ENCODE results near the gene KCNQ1. TPM values are rescaled to one million over a fixed set of nuclear protein-coding genes. Genes with fewer than 3 reads are reported as not detected.

The KCNQ1 gene
- total and polyA plus RNA-seq, 2 of the 13 experiments (the other 11 are each of a cell fraction or from before 2014, with no cell fraction given), result 0.02 to 0.08 TPM

DNA sequence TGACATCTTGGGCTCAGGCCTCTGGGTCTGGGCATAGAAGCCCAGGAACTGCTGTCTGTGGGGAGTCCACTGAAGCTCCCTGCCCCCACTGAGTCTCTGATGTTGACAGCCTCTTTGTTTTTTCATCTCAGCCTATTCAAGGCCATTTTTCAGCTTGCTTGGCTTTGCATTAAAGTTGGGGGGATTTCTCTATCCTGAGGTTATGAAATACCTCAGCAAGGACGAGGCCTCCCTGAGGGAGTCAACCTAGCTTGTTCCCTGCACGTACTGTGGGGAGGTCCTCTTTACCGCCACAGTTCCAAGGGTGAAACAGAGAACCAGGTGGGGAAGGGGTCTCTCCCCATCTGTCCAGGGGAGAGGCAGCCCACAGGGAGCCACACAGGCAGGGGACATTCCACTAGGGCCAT, 246.6 kb downstream of the KCNQ1 start:
- 13% methylated on average over 3 of the region's 3 CpGs for WGBS (ENCODE audit: low lambda C conversion rate)
- Histone ChIP-seq H3K4me2 (ENCODE audit: low read depth, low read length) (peak overlapping the region; percentile 78), H3K9me3 (ENCODE audit: low read length) (no peaks in the 10 kb centered on the region), H3K4me3 (replicated peaks in 1 of 3; ENCODE audit: insufficient read depth in 1 of 3, low read depth in 2 of 3, low read length in 3 of 3) (peak overlapping the region in 2 of 3 experiments; percentile 7 to 95; a peak in 2 of 6 replicates), H3K4me1 (ENCODE audit: insufficient read depth, low read length) (peaks cover 100% of the 10 kb centered on the region), H3K36me3 (replicated peaks in 1 of 2; ENCODE audit: control insufficient read depth in 1 of 2, insufficient read depth in 2 of 2, low read length in 2 of 2) (peaks cover 38 to 96% of the 10 kb centered on the region in 2 experiments), H3K9ac (ENCODE audit: insufficient read depth, low read depth, low read length) (peak overlapping the region; percentile 16), H3K27me3 (ENCODE audit: control insufficient read depth in 1 of 2, insufficient read depth in 2 of 2, low read length in 2 of 2) (no peaks in the 10 kb centered on the region), H3K79me2 (ENCODE audit: insufficient read depth, low read length) (peaks cover 100% of the 10 kb centered on the region), H4K20me1 (ENCODE audit: insufficient read depth, low read length) (peaks cover 100% of the 10 kb centered on the region), H3K27ac (ENCODE audit: extremely low read length, insufficient read depth, low read length) (peak overlapping the region; percentile 28), H2AFZ (ENCODE audit: low read length) (no peak overlapping the region)
- BruUV-seq (replicated peaks), result no TSS peak
- DNase-seq (ENCODE audit: low spot score) (peak; percentile 48), ATAC-seq (peak; percentile 3), FAIRE-seq (no peak)
- intact Hi-C loops (cut with micrococcal nuclease; ENCODE audit: unreplicated experiment) (loop anchor here (5.0 kb wide), 1 partner anchor 196 kb away; the partner anchor contains the start of gene CDKN1C), in situ Hi-C loops (cut with HindIII; ENCODE audit: extremely low pct_ligation_motif_present, low pct_unique_long_range_greater_than_20kb) (loop anchor here (5.0 to 10.0 kb wide), 2 partner anchors 206 to 267 kb away; no protein-coding TSS in a partner anchor)
- ChIA-PET POLR2A (interaction anchor here (0.7 to 10.8 kb wide), 9 partner anchors 8 to 200 kb away, joined by 3 to 201 read pairs (median 3); partner anchors contain the start of gene KCNQ1OT1), CTCF (ENCODE audit: low intra/inter-chr PET ratio, low total read pairs) (interaction anchor here (3.9 kb wide), 1 partner anchor 197 kb away, joined by 25 read pairs; no protein-coding TSS in a partner anchor)
- TF ChIP-seq ZNF275 (CRISPR knock-in tag; IDR thresholded peaks at IDR 0.05; ENCODE audit: borderline replicate concordance) (no peak), ZSCAN21 (CRISPR knock-in tag; IDR thresholded peaks at IDR 0.05; ENCODE audit: borderline replicate concordance) (no peak), CC2D1A (CRISPR knock-in tag; IDR thresholded peaks at IDR 0.05) (no peak), ZFP91 (CRISPR knock-in tag; IDR thresholded peaks at IDR 0.05; ENCODE audit: borderline replicate concordance) (0 out of 2 replicates have a peak, but pooled peaks have one; percentile 19), ZNF770 (CRISPR knock-in tag; IDR thresholded peaks at IDR 0.05) (0 out of 2 replicates have a peak, but pooled peaks have one; percentile 20), ZNF614 (CRISPR knock-in tag; IDR thresholded peaks at IDR 0.05; ENCODE audit: borderline replicate concordance) (peak; percentile 48; the same call in 1 of the 2 replicates), ZNF263 (CRISPR knock-in tag; IDR thresholded peaks at IDR 0.05) (0 out of 2 replicates have a peak, but pooled peaks have one; percentile 28), ZNF234 (CRISPR knock-in tag; conservative IDR thresholded peaks at IDR 0.05) (no peak), ZNF652 (CRISPR knock-in tag; IDR thresholded peaks at IDR 0.05; ENCODE audit: borderline replicate concordance, low read depth) (peak; percentile 40; the same call in 1 of the 2 replicates), ZNF782 (CRISPR knock-in tag; IDR thresholded peaks at IDR 0.05; ENCODE audit: borderline replicate concordance) (peak; percentile 41; the same call in 1 of the 2 replicates), IKZF5 (CRISPR knock-in tag; IDR thresholded peaks at IDR 0.05) (0 out of 2 replicates have a peak, but pooled peaks have one; percentile 49), NR2F6 (IDR thresholded peaks at IDR 0.05) (no peak; the same call in 1 of the 2 replicates), NR2F6 (CRISPR knock-in tag; IDR thresholded peaks at IDR 0.05) (peak; percentile 33)
- TF ChIP-seq, protein P1, sequence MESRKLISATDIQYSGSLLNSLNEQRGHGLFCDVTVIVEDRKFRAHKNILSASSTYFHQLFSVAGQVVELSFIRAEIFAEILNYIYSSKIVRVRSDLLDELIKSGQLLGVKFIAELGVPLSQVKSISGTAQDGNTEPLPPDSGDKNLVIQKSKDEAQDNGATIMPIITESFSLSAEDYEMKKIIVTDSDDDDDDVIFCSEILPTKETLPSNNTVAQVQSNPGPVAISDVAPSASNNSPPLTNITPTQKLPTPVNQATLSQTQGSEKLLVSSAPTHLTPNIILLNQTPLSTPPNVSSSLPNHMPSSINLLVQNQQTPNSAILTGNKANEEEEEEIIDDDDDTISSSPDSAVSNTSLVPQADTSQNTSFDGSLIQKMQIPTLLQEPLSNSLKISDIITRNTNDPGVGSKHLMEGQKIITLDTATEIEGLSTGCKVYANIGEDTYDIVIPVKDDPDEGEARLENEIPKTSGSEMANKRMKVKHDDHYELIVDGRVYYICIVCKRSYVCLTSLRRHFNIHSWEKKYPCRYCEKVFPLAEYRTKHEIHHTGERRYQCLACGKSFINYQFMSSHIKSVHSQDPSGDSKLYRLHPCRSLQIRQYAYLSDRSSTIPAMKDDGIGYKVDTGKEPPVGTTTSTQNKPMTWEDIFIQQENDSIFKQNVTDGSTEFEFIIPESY (CRISPR knock-in tag; IDR thresholded peaks at IDR 0.05), result peak; percentile 89
- TF ChIP-seq, protein P2, sequence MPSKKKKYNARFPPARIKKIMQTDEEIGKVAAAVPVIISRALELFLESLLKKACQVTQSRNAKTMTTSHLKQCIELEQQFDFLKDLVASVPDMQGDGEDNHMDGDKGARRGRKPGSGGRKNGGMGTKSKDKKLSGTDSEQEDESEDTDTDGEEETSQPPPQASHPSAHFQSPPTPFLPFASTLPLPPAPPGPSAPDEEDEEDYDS (CRISPR knock-in tag; IDR thresholded peaks at IDR 0.05), result peak; percentile 11; the same call in 1 of the 2 replicates

All from HepG2 (cell line).